Neural cell (in vitro differentiated cells): ENCODE measurements around the gene CPN1. TPM values are rescaled to one million over a fixed set of nuclear protein-coding genes. Genes with fewer than 3 reads are reported as not detected.

Source experiments
- H2AFZ ChIP-seq: fragments of 200-600, 300-800 bp; sonication (generic), shearing (Covaris generic); 2 replicates; pipeline ENCODE4 v1.6.0; 2014; ENCODE audit warnings: low read depth, mild to moderate bottlenecking, antibody characterized with exemption, low read length, moderate library complexity
- H3F3A ChIP-seq: fragments of 200-600 bp; shearing (Covaris generic); 2 replicates; pipeline ENCODE4 v1.6.1; 2016; ENCODE audit warnings: mild to moderate bottlenecking, moderate library complexity, mixed read lengths, antibody characterized with exemption, low read length; ENCODE audit not compliant: insufficient read depth, poor library complexity, severe bottlenecking
- H3K27ac ChIP-seq: fragments of 200-600, 300-800 bp; sonication (generic), shearing (Covaris generic); 2 replicates; pipeline ENCODE4 v1.5.1; 2014; ENCODE audit warnings: mild to moderate bottlenecking, low read length, moderate library complexity
- H3K27me3 ChIP-seq: fragments of 300-800, 200-600 bp; sonication (generic), shearing (Covaris generic); 2 replicates; pipeline ENCODE4 v1.6.0; 2014; ENCODE audit warnings: mild to moderate bottlenecking, low read depth, low read length, moderate library complexity; ENCODE audit not compliant: insufficient read depth
- H3K36me3 ChIP-seq: fragments of 300-800, 200-600 bp; sonication (generic), shearing (Covaris generic); 2 replicates; pipeline ENCODE4 v1.5.1; 2014; ENCODE audit warnings: mild to moderate bottlenecking, antibody characterized with exemption, low read length, moderate library complexity; ENCODE audit not compliant: insufficient read depth
- H3K4me2 ChIP-seq: fragments of 300-800, 200-600 bp; sonication (generic), shearing (Covaris generic); 2 replicates; pipeline ENCODE4 v1.6.0; 2014; ENCODE audit warnings: mild to moderate bottlenecking, low read length
- H3K4me3 ChIP-seq: fragments of 300-800, 200-600 bp; sonication (generic), shearing (Covaris generic); 2 replicates; pipeline ENCODE4 v1.5.1; 2014; ENCODE audit warnings: mild to moderate bottlenecking, low read length, moderate library complexity
- H3K79me2 ChIP-seq: fragments of 200-600 bp; shearing (Covaris generic); replicated peaks from 2 replicates; pipeline ENCODE4 v1.6.0; 2014; ENCODE audit warnings: mild to moderate bottlenecking, low read length, moderate library complexity; ENCODE audit not compliant: insufficient read depth
- H3K9ac ChIP-seq: fragments of 300-800, 200-600 bp; sonication (generic), shearing (Covaris generic); 2 replicates; pipeline ENCODE4 v1.6.1; 2016; ENCODE audit warnings: mild to moderate bottlenecking, low read length, mixed read lengths
- H3K9me2 ChIP-seq: fragments of 200-600 bp; shearing (Covaris generic); 2 replicates; pipeline ENCODE4 v1.6.1; 2016; ENCODE audit warnings: mild to moderate bottlenecking, low read length, mixed read lengths; ENCODE audit not compliant: insufficient read depth
- H3K9me3 ChIP-seq: fragments of 200-600, 300-800 bp; sonication (generic), shearing (Covaris generic); 2 replicates; pipeline ENCODE4 v1.6.1; 2016; ENCODE audit warnings: mild to moderate bottlenecking, mixed run types, low read length, moderate library complexity, mixed read lengths
- H4K20me1 ChIP-seq: fragments of 200-600 bp; shearing (Covaris generic); 2 replicates; pipeline ENCODE4 v1.6.1; 2016; ENCODE audit warnings: mild to moderate bottlenecking, mixed run types; ENCODE audit not compliant: insufficient read depth
- CTCF ChIP-seq: fragments of 450-650 bp; IDR thresholded peaks from 2 replicates; pipeline ENCODE4 v1.5.1; 2014; ENCODE audit warnings: antibody characterized with exemption, mild to moderate bottlenecking, moderate library complexity; ENCODE audit not compliant: poor library complexity, severe bottlenecking
- EP300 ChIP-seq: fragments of 450-650 bp; conservative IDR thresholded peaks from 2 replicates; pipeline ENCODE4 v1.6.1; 2014; ENCODE audit warnings: antibody characterized with exemption, mild to moderate bottlenecking, moderate library complexity; ENCODE audit not compliant: poor library complexity, severe bottlenecking
- EZH2 ChIP-seq: fragments of 200-600, 300-800 bp; shearing (Covaris generic), sonication (generic); IDR thresholded peaks from 2 replicates; pipeline ENCODE4 v1.6.1; 2014; ENCODE audit warnings: antibody characterized with exemption, low read length, borderline replicate concordance, mild to moderate bottlenecking; ENCODE audit not compliant: insufficient read depth, poor library complexity, severe bottlenecking
- MXI1 ChIP-seq: fragments of 450-650 bp; conservative IDR thresholded peaks from 2 replicates; pipeline ENCODE4 v1.6.1; 2014; ENCODE audit warnings: antibody characterized with exemption, mild to moderate bottlenecking; ENCODE audit not compliant: poor library complexity, severe bottlenecking
- POLR2AphosphoS5 ChIP-seq: IDR thresholded peaks from 2 replicates; pipeline ENCODE4 v1.6.1; 2012
- RAD21 ChIP-seq: fragments of 450-650 bp; conservative IDR thresholded peaks from 2 replicates; pipeline ENCODE4 v1.6.1; 2014; ENCODE audit warnings: antibody characterized with exemption, mild to moderate bottlenecking, moderate library complexity
- REST ChIP-seq: IDR thresholded peaks from 2 replicates; pipeline ENCODE4 v1.6.1; 2012; ENCODE audit warnings: borderline replicate concordance
- SMC3 ChIP-seq: fragments of 450-650 bp; conservative IDR thresholded peaks from 2 replicates; pipeline ENCODE4 v1.6.1; 2014; ENCODE audit warnings: antibody characterized with exemption, mild to moderate bottlenecking, moderate library complexity; ENCODE audit not compliant: poor library complexity
- TAF1 ChIP-seq: IDR thresholded peaks from 2 replicates; pipeline ENCODE4 v1.6.1; 2012; ENCODE audit warnings: low read depth
- polyA plus RNA-seq: library from polyadenylated mRNA; depleted of rRNA; stranded (reverse); fragments of >200 nt; gene quantifications from 2 replicates; pipeline ENCODE4 v1.2.3, GENCODE V29; 2014

The CPN1 gene
- polyA plus RNA-seq, 1 donor from 2014 or later, result not detected

GRCh38 chr10:100004805-100005510, 76.7 kb downstream of the CPN1 start:
- Histone ChIP-seq H3K79me2 (no peaks in the 10 kb centered on the region), H3K9me2 (no peaks in the 10 kb centered on the region), H3K27ac (no peak overlapping the region), H3K4me2 (no peak overlapping the region), H3K4me3 (no peak overlapping the region), H3K9me3 (no peaks in the 10 kb centered on the region), H4K20me1 (no peaks in the 10 kb centered on the region), H2AFZ (no peak overlapping the region), H3K9ac (no peak overlapping the region), H3K36me3 (no peaks in the 10 kb centered on the region), H3F3A (no peaks in the 10 kb centered on the region), H3K27me3 (no peaks in the 10 kb centered on the region)
- TF ChIP-seq CTCF (no peak), POLR2AphosphoS5 (no peak), REST (no peak), TAF1 (no peak), MXI1 (no peak), EZH2 (no peak), RAD21 (no peak), SMC3 (no peak)

DNA sequence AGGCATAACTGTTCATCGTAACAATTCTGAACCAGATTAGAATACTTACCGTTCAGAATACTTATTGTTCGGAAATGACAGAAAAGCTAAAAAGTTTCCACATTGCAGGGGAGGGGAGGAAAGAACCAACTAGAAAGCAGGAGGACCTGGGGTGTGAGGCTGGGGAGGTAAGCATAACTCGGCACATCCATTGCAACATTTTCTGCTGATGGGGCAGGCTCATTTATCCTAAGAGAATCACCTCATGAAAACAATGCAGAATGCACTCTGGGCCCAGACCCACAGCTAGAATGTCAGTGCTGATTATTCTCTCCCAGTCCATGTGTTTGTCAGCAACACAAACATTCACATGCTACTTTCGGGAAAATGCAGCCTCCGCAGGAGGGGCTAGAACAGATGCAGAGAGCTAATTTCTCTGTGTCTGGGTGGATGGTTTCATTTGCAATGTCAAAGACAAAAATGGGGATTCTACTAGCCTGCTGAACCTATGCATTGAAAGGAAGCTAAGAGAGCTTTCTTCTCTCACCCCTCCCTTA, 81.5 kb downstream of the CPN1 start:
- H2AFZ ChIP-seq, result no peak overlapping the region
- no peaks in the 10 kb centered on the region for H3K9me3 ChIP-seq
- H3K4me3 ChIP-seq, result no peak overlapping the region
- H3K9me2 ChIP-seq, result no peaks in the 10 kb centered on the region
- H3K36me3 ChIP-seq, result no peaks in the 10 kb centered on the region
- H3K9ac ChIP-seq, result no peak overlapping the region
- no peak overlapping the region for H3K4me2 ChIP-seq
- H4K20me1 ChIP-seq, result no peaks in the 10 kb centered on the region
- no peaks in the 10 kb centered on the region for H3F3A ChIP-seq
- TF ChIP-seq TAF1 (no peak), POLR2AphosphoS5 (no peak), RAD21 (no peak), EP300 (no peak), EZH2 (no peak), REST (no peak), SMC3 (no peak), MXI1 (no peak), CTCF (no peak)
- no peak overlapping the region for H3K27ac ChIP-seq
- no peaks in the 10 kb centered on the region for H3K27me3 ChIP-seq
- H3K79me2 ChIP-seq, result no peaks in the 10 kb centered on the region
